Endothelial cell of umbilical vein (primary cell): ENCODE results near the gene GADD45G.

ENCODE experiments used
- EZH2 ChIP-seq: IDR thresholded peaks from 2 replicates; pipeline ENCODE4 v1.6.1; 2012; ENCODE audit warnings: borderline replicate concordance, low read depth, mild to moderate bottlenecking, moderate library complexity, low read length, inconsistent platforms; ENCODE audit not compliant: severe bottlenecking
- FOS ChIP-seq: IDR thresholded peaks from 2 replicates; pipeline ENCODE4 v1.6.1; 2011; ENCODE audit warnings: mild to moderate bottlenecking, low read length, moderate library complexity, borderline replicate concordance; ENCODE audit not compliant: insufficient read depth
- GATA2 ChIP-seq: IDR thresholded peaks from 2 replicates; pipeline ENCODE4 v1.7.0; 2011; ENCODE audit warnings: low read depth, mild to moderate bottlenecking, moderate library complexity, mixed read lengths, low read length; ENCODE audit not compliant: insufficient read length, insufficient read depth
- JUN ChIP-seq: IDR thresholded peaks from 2 replicates; pipeline ENCODE4 v1.6.1; 2011; ENCODE audit warnings: borderline replicate concordance, low read depth; ENCODE audit not compliant: insufficient read length, insufficient read depth
- MYC ChIP-seq: IDR thresholded peaks from one replicate; pipeline ENCODE4 v1.6.1; 2011; ENCODE audit warnings: mild to moderate bottlenecking, low read depth, low read length
- POLR2A ChIP-seq: IDR thresholded peaks from 2 replicates; pipeline ENCODE4 v1.6.1; 2012; ENCODE audit warnings: low read depth, mild to moderate bottlenecking, control low read depth, low read length
- POLR2AphosphoS5 ChIP-seq: IDR thresholded peaks from 2 replicates; pipeline ENCODE4 v1.6.1; 2012; ENCODE audit warnings: low read depth, mild to moderate bottlenecking, control low read depth, low read length, moderate library complexity; ENCODE audit not compliant: insufficient read depth
- TF ChIP-seq, protein P1 (sequence below), 2 donors: IDR thresholded peaks; 1 replicate in 1 of 2; 2 replicates in 1 of 2; pipeline ENCODE4 v1.5.1; 2011; ENCODE audit warnings: low read length in 2 of 2, mild to moderate bottlenecking in 2 of 2, moderate library complexity in 2 of 2, control low read depth in 1 of 2, inconsistent platforms in 1 of 2, low read depth in 1 of 2; ENCODE audit not compliant: insufficient read depth in 1 of 2; ENCODE audit errors: extremely low read depth in 1 of 2
- TF ChIP-seq, protein P2 (sequence below): IDR thresholded peaks from 2 replicates; pipeline ENCODE4 v1.6.1; 2011; ENCODE audit not compliant: insufficient read depth, insufficient read length

- TF ChIP-seq, protein P1, sequence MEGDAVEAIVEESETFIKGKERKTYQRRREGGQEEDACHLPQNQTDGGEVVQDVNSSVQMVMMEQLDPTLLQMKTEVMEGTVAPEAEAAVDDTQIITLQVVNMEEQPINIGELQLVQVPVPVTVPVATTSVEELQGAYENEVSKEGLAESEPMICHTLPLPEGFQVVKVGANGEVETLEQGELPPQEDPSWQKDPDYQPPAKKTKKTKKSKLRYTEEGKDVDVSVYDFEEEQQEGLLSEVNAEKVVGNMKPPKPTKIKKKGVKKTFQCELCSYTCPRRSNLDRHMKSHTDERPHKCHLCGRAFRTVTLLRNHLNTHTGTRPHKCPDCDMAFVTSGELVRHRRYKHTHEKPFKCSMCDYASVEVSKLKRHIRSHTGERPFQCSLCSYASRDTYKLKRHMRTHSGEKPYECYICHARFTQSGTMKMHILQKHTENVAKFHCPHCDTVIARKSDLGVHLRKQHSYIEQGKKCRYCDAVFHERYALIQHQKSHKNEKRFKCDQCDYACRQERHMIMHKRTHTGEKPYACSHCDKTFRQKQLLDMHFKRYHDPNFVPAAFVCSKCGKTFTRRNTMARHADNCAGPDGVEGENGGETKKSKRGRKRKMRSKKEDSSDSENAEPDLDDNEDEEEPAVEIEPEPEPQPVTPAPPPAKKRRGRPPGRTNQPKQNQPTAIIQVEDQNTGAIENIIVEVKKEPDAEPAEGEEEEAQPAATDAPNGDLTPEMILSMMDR (IDR thresholded peaks at IDR 0.05; ENCODE audit: extremely low read depth in 1 of 2, insufficient read depth in 1 of 2, low read depth in 1 of 2, low read length in 2 of 2), result no peak
- TF ChIP-seq EZH2 (no peak), POLR2A (no peak), POLR2AphosphoS5 (no peak), JUN (no peak), FOS (no peak), MYC (no peak), GATA2 (no peak)
- TF ChIP-seq, protein P2, sequence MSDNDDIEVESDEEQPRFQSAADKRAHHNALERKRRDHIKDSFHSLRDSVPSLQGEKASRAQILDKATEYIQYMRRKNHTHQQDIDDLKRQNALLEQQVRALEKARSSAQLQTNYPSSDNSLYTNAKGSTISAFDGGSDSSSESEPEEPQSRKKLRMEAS, result no peak
Observed at GRCh38 chr9:89586311-89586710, 18.5 kb upstream of the GADD45G start.
